H1 (cell line): Measurements from ENCODE around the gene CACNA1E. TPM values are rescaled to one million over a fixed set of nuclear protein-coding genes. Genes with fewer than 3 reads are reported as not detected.

ENCODE experiments used
- CHD2 ChIP-seq: IDR thresholded peaks from 2 replicates; pipeline ENCODE4 v1.6.1; 2012; ENCODE audit warnings: low read length, improper control_type of control experiment
- polyA plus RNA-seq, 7 experiments: library from polyadenylated mRNA; depleted of rRNA in 3 of 7; stranded (reverse) in 5 of 7; unstranded in 2 of 7; fragments of >200 nt in 5 of 7; fragments of 200-250 nt in 2 of 7; gene quantifications; 1 replicate in 5 of 7; 2 replicates in 1 of 7; 4 replicates in 1 of 7; pipeline versions ENCODE4 v1.2.1 to v1.2.3, GENCODE V29; 2011 to 2013; ENCODE audit warnings: missing spikeins in 2 of 7, mixed read lengths in 2 of 7
- total RNA-seq: library from RNA; stranded (reverse); fragmentation: NEBNext Ultra II Directional; extraction: Animal tissue kit (Norgen Biotek cat#: 25700); gene quantifications from 2 replicates; pipeline ENCODE4 v1.2.1, GENCODE V29; 2021

Gene CACNA1E
- total and polyA plus RNA-seq, 2 of the 8 experiments (the other 6 are each of a cell fraction or from before 2014, with no cell fraction given): 0.98 to 1.3 TPM

DNA sequence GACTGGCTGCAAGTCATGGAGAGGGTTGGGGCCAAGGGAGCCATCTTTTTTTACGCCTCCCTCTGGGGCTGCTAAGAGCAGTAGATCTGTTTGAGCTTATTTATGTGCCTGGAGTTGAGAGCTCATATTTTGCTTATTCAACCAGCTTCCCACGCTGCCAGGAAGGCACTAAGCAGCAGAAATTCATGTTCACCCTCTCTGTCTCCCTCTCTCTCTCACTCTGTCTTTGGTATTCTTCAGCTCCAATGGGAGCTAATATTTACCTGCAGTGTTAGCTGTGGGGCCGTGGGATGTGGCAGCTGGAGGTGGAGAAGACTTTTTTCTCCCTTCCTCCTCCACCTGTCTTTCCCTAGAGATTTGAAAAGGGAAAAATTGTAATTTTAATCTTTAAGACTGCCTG, 26.8 kb upstream of the CACNA1E start (continued):
- TF ChIP-seq CHD2: no peak
